Measurements from ENCODE around the gene SLC2A10. TPM values are rescaled to one million over a fixed set of nuclear protein-coding genes. Genes with fewer than 3 reads are reported as not detected.

SLC2A10 gene
- total RNA-seq, 1 experiment from 2014 or later: not detected

- DNase-seq (ENCODE audit: low spot score): no peak
- Histone ChIP-seq H3K4me1 (ENCODE audit: insufficient read depth, low read length, poor library complexity, severe bottlenecking) (no peaks in the 10 kb centered on the region), H3K4me3 (ENCODE audit: low read depth, low read length, poor library complexity, severe bottlenecking) (no peak overlapping the region), H3K9me3 (ENCODE audit: low read depth, low read length, poor library complexity, severe bottlenecking) (no peaks in the 10 kb centered on the region), H3K27ac (ENCODE audit: low read depth, low read length, poor library complexity, severe bottlenecking) (no peak overlapping the region), H3K36me3 (ENCODE audit: insufficient read depth, low read length, poor library complexity, severe bottlenecking) (no peaks in the 10 kb centered on the region), H3K27me3 (replicated peaks; ENCODE audit: insufficient read depth, low read depth, low read length, poor library complexity) (peaks cover 17% of the 10 kb centered on the region)
- BruUV-seq (replicated peaks): no TSS peak
- ChIA-PET CTCF (interaction anchor here (0.6 kb wide), 1 partner anchor 437 kb away, joined by 7 read pairs; no protein-coding TSS in a partner anchor), POLR2A (ENCODE audit: low non-redundant PET) (no interaction called here)
- TF ChIP-seq EZH2 (IDR thresholded peaks at IDR 0.05; ENCODE audit: borderline replicate concordance, low read depth, low read length, poor library complexity, severe bottlenecking) (no peak), CTCF (conservative IDR thresholded peaks at IDR 0.05; ENCODE audit: low read depth, low read length) (no peak)
- intact Hi-C loops (cut with micrococcal nuclease; ENCODE audit: unreplicated experiment): no loop called here
Measured at GRCh38 chr20:46764068-46764467, 54.6 kb downstream of the SLC2A10 start.

GRCh38 chr20:46765506-46766120 is 56.2 kb downstream of the SLC2A10 start:
- intact Hi-C loops (cut with micrococcal nuclease; ENCODE audit: unreplicated experiment): no loop called here

GRCh38 chr20:46767127-46767761 is 57.8 kb downstream of the SLC2A10 start:
- DNase-seq (ENCODE audit: low spot score): peak; percentile 49
- no peak overlapping the region for H3K27ac ChIP-seq (ENCODE audit: low read depth, low read length, poor library complexity, severe bottlenecking)
- no peaks in the 10 kb centered on the region for H3K4me1 ChIP-seq (ENCODE audit: insufficient read depth, low read length, poor library complexity, severe bottlenecking)
- ChIA-PET CTCF (no interaction called here), POLR2A (ENCODE audit: low non-redundant PET) (no interaction called here)
- TF ChIP-seq EZH2 (IDR thresholded peaks at IDR 0.05; ENCODE audit: borderline replicate concordance, low read depth, low read length, poor library complexity, severe bottlenecking) (no peak), CTCF (conservative IDR thresholded peaks at IDR 0.05; ENCODE audit: low read depth, low read length) (peak; percentile 77)
- H3K36me3 ChIP-seq (ENCODE audit: insufficient read depth, low read length, poor library complexity, severe bottlenecking): no peaks in the 10 kb centered on the region
- BruUV-seq (replicated peaks): no TSS peak
- no peak overlapping the region for H3K4me3 ChIP-seq (ENCODE audit: low read depth, low read length, poor library complexity, severe bottlenecking)
- intact Hi-C loops (cut with micrococcal nuclease; ENCODE audit: unreplicated experiment): no loop called here
- peaks cover 17% of the 10 kb centered on the region for H3K27me3 ChIP-seq (replicated peaks; ENCODE audit: insufficient read depth, low read depth, low read length, poor library complexity)
- H3K9me3 ChIP-seq (ENCODE audit: low read depth, low read length, poor library complexity, severe bottlenecking): no peaks in the 10 kb centered on the region

More at GRCh38 chr20:46765506-46766120, 56.2 kb downstream of the SLC2A10 start:
- Histone ChIP-seq H3K4me3 (ENCODE audit: low read depth, low read length, poor library complexity, severe bottlenecking) (no peak overlapping the region), H3K27ac (ENCODE audit: low read depth, low read length, poor library complexity, severe bottlenecking) (no peak overlapping the region), H3K4me1 (ENCODE audit: insufficient read depth, low read length, poor library complexity, severe bottlenecking) (no peaks in the 10 kb centered on the region), H3K9me3 (ENCODE audit: low read depth, low read length, poor library complexity, severe bottlenecking) (no peaks in the 10 kb centered on the region), H3K36me3 (ENCODE audit: insufficient read depth, low read length, poor library complexity, severe bottlenecking) (no peaks in the 10 kb centered on the region), H3K27me3 (replicated peaks; ENCODE audit: insufficient read depth, low read depth, low read length, poor library complexity) (peaks cover 17% of the 10 kb centered on the region)
- ChIA-PET POLR2A (ENCODE audit: low non-redundant PET) (no interaction called here), CTCF (no interaction called here)
- DNase-seq (ENCODE audit: low spot score): no peak
- no TSS peak for BruUV-seq (replicated peaks)
- TF ChIP-seq EZH2 (IDR thresholded peaks at IDR 0.05; ENCODE audit: borderline replicate concordance, low read depth, low read length, poor library complexity, severe bottlenecking): no peak
